Gastroesophageal sphincter (tissue), 4 donors: Measurements from ENCODE around the gene SPDYE3. TPM values are rescaled to one million over a fixed set of nuclear protein-coding genes. Genes with fewer than 3 reads are reported as not detected.
"Not testable (repeated sequence)": the region's sequence is repeated elsewhere in the genome, so short reads cannot be mapped to it uniquely, and the experiment has no call there.

Experiments used
- ATAC-seq: fragments of 150-250 bp; one replicate; pipeline ENCODE4 v1.9.1; 2016; ENCODE audit warnings: mild to moderate bottlenecking, moderate library complexity
- H3K27ac ChIP-seq, 4 donors: fragments of 200-600 bp; sonication (generic) in 3 of 4; 1 replicate in 3 of 4; 2 replicates in 1 of 4; pipeline ENCODE4 v1.5.1; 2016 to 2019
- H3K27me3 ChIP-seq: fragments of 200-600 bp; sonication (generic); one replicate; pipeline ENCODE4 v1.5.1; 2019
- H3K36me3 ChIP-seq, 2 donors: fragments of 200-600 bp; sonication (generic); one replicate each; pipeline ENCODE4 v1.5.1; 2019; ENCODE audit warnings: control low read depth in 1 of 2
- H3K4me1 ChIP-seq, 3 donors: fragments of 200-600 bp; sonication (generic); 1 replicate in 2 of 3; 2 replicates in 1 of 3; pipeline ENCODE4 v1.5.1; 2016 to 2019; ENCODE audit warnings: control low read depth in 2 of 3
- H3K4me3 ChIP-seq, 2 donors: fragments of 200-600 bp; sonication (generic); one replicate each; pipeline ENCODE4 v1.5.1; 2019; ENCODE audit warnings: mild to moderate bottlenecking in 1 of 2, moderate library complexity in 1 of 2
- H3K9me3 ChIP-seq, 3 donors: fragments of 200-600 bp; sonication (generic); one replicate each; pipeline ENCODE4 v1.5.1; 2017 to 2019; ENCODE audit warnings: control low read depth in 2 of 3
- EP300 ChIP-seq: sonication (generic); formaldehyde crosslinking; IDR thresholded peaks from one replicate; pipeline ENCODE4 v1.6.1; 2017; ENCODE audit warnings: antibody characterized with exemption, mild to moderate bottlenecking
- POLR2A ChIP-seq, 2 donors: fragments of 450-650 bp; IDR thresholded peaks; one replicate each; pipeline ENCODE4 v1.6.1; 2017; ENCODE audit warnings: antibody characterized with exemption in 2 of 2, mild to moderate bottlenecking in 2 of 2, moderate library complexity in 1 of 2
- POLR2AphosphoS5 ChIP-seq: sonication (generic); formaldehyde crosslinking; IDR thresholded peaks from one replicate; pipeline ENCODE4 v1.6.1; 2017; ENCODE audit warnings: antibody characterized with exemption
- WGBS, 2 donors: methylation state at CpG; one replicate each; pipeline ENCODE4 v1.1.5; 2018; ENCODE audit warnings: low coverage in 1 of 2; 5-methylcytosine and 5-hydroxymethylcytosine counted together
- total RNA-seq, 4 donors: library from RNA; depleted of rRNA; stranded (reverse); fragments of >200 nt; gene quantifications; one replicate each; pipeline ENCODE4 v1.1.0, GENCODE V29; 2016
- TF ChIP-seq, protein P1 (sequence below), 4 experiments: fragments of 200-600 bp in 2 of 4; fragments of 450-650 bp in 2 of 4; sonication (generic) in 1 of 4; IDR thresholded peaks; one replicate each; pipeline ENCODE4 v1.5.1; 2017 to 2019; ENCODE audit warnings: antibody characterized with exemption in 4 of 4, mild to moderate bottlenecking in 2 of 4, moderate library complexity in 2 of 4

The SPDYE3 gene, protein sequence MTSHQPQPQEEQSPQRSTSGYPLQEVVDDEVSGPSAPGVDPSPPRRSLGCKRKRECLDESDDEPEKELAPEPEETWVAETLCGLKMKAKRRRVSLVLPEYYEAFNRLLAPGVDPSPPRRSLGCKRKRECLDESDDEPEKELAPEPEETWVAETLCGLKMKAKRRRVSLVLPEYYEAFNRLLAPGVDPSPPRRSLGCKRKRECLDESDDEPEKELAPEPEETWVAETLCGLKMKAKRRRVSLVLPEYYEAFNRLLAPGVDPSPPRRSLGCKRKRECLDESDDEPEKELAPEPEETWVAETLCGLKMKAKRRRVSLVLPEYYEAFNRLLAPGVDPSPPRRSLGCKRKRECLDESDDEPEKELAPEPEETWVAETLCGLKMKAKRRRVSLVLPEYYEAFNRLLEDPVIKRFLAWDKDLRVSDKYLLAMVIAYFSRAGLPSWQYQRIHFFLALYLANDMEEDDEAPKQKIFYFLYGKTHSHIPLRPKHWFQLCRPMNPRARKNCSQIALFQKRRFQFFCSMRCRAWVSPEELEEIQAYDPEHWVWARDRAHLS
- not detected for total RNA-seq

DNA sequence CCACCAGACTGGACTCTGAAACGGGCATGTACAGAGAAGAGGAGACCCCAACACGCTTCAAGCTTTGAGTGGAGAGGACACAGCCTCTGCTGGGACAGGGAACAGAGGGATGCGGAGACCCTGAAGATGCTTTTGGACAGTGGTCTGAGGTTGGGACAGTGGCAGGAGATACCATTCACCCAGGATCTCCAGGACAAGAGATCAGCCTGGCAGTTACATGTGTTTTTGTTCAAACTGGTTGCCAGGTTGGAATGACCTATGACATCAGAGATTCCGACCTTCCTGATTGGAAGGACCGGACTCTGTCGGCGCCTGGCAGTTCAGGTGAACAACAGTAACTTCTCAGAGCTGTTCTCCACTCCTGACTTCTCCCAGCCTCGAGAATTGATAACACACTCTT, at the start of gene SPDYE3:
TSS of gene SPDYE3 (plus strand) at position 301 of the 400 bp plus-strand sequence. CDS start 184 bp downstream, outside the sequence.
- WGBS, 2 donors: 80 to 90% methylated on average over 1 to 2 of the region's 8 CpGs
- not testable (repeated sequence) for H3K4me1 ChIP-seq, ATAC-seq, H3K9me3 ChIP-seq, H3K36me3 ChIP-seq, H3K27me3 ChIP-seq, H3K27ac ChIP-seq, H3K4me3 ChIP-seq

DNA sequence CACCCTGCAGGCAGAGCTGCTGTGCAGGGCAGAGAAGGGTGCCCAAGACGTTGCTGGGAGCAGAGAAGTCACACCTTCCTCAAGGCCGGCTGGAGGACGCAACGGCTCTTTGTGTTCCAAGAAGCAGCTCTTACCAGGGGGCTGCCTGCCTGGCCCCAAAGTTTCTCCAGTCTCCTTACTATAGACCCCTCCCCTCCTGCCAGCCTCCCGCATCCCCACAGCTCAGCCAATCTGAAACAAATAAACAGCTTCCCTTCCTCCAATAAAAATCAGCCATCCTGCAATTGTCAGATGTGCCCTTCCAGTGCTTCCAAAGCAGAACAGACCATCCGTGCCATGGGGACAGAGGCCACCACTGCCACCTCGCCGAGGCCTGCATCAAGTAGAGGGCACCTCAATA, 47.5 kb upstream of the SPDYE3 start:
- not testable (repeated sequence) for ATAC-seq
- WGBS, 2 donors: 67 to 96% methylated on average over 4 to 7 of the region's 8 CpGs

DNA sequence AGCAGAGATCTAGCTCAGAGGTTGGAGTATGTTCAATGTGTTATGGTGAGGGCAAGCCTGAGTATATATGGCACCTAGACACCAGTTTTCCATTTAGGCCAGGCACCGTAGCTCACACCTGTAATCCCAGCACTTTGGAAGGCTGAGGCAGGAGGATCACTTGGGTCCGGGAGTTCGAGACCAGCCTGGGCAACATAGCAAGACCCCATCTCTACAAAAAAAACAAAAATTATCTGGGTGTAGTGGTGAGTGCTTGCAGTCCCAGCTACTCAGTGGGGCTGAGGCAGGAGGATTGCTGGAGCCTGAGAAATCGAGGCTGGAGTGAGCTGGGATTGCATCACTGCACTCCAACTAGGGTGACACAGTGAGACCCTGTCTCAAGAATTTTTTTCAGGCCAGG, 44.6 kb upstream of the SPDYE3 start:
- WGBS, 2 donors: 88 to 100% methylated on average over 1 of the region's 4 CpGs
- not testable (repeated sequence) for H3K4me3 ChIP-seq, H3K9me3 ChIP-seq, H3K27ac ChIP-seq, H3K27me3 ChIP-seq, H3K36me3 ChIP-seq, ATAC-seq
- H3K4me1 ChIP-seq: peaks cover 0 to 11% (median 10%) of the 10 kb centered on the region in 3 donors

More for the DNA sequence above, 47.5 kb upstream of the SPDYE3 start:
- not testable (repeated sequence) for H3K27ac ChIP-seq, H3K4me1 ChIP-seq, H3K4me3 ChIP-seq, H3K27me3 ChIP-seq, H3K9me3 ChIP-seq, H3K36me3 ChIP-seq

DNA sequence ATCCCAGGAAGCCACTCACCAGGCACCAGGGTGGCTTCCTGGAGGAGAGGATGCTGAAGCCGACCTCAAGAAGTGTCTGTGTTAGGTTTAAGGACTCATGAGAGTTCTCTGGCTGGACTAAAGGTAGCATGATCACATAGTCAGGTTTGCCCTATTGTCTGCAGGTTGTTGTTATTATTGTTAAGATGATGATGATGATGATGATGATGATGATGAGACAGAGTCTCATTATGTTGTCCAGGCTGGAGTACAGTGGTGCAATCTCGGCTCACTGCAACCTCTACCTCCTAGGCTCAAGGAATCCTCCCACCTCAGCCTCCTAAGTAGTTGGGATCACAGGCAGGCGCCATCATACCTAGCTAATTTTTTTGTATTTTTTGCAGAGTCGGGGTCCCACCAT, 43.3 kb upstream of the SPDYE3 start:
- H3K27me3 ChIP-seq, H3K9me3 ChIP-seq, ATAC-seq, H3K4me3 ChIP-seq, H3K36me3 ChIP-seq: not testable (repeated sequence)
- H3K27ac ChIP-seq: peak overlapping the region in 1 of 4 donors; percentile 5
- 89 to 97% methylated on average over 3 of the region's 4 CpGs for WGBS, 2 donors
- peaks cover 0 to 11% (median 10%) of the 10 kb centered on the region in 3 donors for H3K4me1 ChIP-seq

DNA sequence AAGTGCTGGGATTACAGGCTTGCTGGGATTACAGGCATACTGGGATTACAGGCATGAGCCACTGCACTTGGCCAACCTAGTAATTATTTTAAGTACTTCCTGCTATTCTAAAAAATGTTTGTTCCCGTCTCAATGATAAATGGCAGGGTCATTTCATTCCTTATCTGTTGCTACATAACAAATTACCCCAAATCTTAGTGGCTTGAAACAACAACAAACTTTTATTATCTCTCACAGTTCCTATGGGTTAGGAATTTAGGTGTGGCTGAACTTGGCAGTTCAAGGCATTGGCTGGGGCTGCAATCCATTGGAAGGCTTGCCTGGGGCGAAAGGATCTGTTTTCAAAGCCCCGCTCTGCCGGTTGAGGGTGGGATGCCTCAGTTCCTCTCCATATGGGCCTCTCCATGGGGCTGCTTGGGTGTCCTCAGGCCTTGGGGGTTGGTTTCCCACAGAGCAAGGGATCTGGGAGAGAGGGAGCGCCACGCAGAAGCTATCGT, 42.8 kb upstream of the SPDYE3 start:
- peak overlapping the region in 1 of 4 donors; percentile 29 for H3K27ac ChIP-seq
- ATAC-seq: peak; percentile 52

DNA sequence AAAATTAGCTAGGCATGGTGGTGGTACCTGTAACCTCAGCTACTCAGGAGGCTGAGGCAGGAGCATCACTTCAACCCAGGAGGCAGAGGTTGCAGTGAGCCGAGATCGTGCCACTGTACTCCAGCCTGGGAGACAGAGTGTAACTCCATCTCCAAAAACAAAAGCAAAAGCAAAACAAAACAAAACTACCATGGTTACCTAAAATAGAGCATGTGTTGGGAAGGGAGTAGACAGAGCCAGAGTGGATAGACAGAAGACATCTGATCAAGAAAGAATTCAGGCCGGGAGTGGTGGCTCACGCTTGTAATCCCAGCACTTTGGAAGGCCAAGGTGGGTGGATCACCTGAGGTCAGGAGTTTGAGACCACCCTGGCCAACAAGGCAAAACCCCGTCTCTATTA, 41.7 kb upstream of the SPDYE3 start:
- Histone ChIP-seq H3K4me1 (peaks cover 0 to 25% (median 11%) of the 10 kb centered on the region in 3 donors), H3K27ac (peak overlapping the region in 2 of 4 donors; percentile 24 to 29)
- H3K27me3 ChIP-seq, H3K36me3 ChIP-seq, H3K4me3 ChIP-seq, ATAC-seq, H3K9me3 ChIP-seq: not testable (repeated sequence)
- WGBS, 2 donors: 45 to 65% methylated on average over 4 to 5 of the region's 5 CpGs

More for the DNA sequence above, 42.8 kb upstream of the SPDYE3 start:
- WGBS, 2 donors: 57 to 93% methylated on average over 1 to 4 of the region's 7 CpGs
- not testable (repeated sequence) for H3K27me3 ChIP-seq, H3K4me3 ChIP-seq, H3K9me3 ChIP-seq, H3K36me3 ChIP-seq
- H3K4me1 ChIP-seq: peaks cover 0 to 15% (median 11%) of the 10 kb centered on the region in 3 donors

DNA sequence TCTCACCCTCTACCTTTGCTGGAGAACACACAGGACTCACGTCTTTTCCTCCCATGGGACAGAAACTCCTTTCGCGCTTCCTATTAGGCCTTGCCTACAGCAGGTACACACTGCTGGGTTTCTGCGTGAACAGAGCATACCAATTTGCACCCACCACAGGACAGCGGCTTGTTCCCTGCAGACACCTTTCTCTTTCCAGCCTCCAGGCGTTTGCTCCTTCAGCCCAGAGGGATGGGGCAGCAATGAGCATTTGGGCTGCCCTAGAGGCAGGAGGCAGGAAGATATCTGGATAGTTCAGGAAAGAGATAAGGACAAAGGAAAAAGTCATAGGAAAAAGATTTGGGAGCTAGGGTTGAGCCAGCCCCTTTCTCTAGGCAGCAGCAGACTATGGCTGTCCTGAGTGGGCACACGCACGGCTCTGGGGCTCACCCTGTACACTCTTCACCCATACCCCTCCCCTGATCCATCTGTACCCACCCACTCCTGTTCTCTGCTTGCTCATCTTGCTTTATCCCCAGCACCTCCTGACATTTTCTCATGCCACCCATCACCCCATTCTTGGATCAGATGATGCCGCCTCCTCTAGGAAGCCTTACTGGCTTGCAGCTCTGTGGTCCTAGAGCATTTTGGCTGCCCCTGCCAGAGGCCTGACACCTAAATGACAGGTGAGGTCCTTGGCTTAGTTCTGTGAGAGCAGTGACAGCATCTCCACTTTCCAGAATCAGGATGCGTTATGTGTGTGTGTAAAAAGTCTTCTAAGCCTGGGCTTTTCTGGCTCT, 40.7 kb upstream of the SPDYE3 start:
- H3K4me3 ChIP-seq: no peak overlapping the region
- H3K36me3 ChIP-seq: peaks cover 0 to 3% of the 10 kb centered on the region in 2 donors
- no peak overlapping the region for H3K27ac ChIP-seq
- TF ChIP-seq, protein P1, sequence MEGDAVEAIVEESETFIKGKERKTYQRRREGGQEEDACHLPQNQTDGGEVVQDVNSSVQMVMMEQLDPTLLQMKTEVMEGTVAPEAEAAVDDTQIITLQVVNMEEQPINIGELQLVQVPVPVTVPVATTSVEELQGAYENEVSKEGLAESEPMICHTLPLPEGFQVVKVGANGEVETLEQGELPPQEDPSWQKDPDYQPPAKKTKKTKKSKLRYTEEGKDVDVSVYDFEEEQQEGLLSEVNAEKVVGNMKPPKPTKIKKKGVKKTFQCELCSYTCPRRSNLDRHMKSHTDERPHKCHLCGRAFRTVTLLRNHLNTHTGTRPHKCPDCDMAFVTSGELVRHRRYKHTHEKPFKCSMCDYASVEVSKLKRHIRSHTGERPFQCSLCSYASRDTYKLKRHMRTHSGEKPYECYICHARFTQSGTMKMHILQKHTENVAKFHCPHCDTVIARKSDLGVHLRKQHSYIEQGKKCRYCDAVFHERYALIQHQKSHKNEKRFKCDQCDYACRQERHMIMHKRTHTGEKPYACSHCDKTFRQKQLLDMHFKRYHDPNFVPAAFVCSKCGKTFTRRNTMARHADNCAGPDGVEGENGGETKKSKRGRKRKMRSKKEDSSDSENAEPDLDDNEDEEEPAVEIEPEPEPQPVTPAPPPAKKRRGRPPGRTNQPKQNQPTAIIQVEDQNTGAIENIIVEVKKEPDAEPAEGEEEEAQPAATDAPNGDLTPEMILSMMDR (IDR thresholded peaks at IDR 0.05): no peak
- TF ChIP-seq POLR2A (IDR thresholded peaks at IDR 0.05) (no peak), POLR2AphosphoS5 (no peak), EP300 (no peak)
- 88 to 89% methylated on average over 5 to 8 of the region's 10 CpGs for WGBS, 2 donors
- ATAC-seq: no peak
- no peaks in the 10 kb centered on the region for H3K27me3 ChIP-seq
- no peaks in the 10 kb centered on the region for H3K9me3 ChIP-seq
- peaks cover 0 to 32% (median 11%) of the 10 kb centered on the region in 3 donors for H3K4me1 ChIP-seq
